Stimulated activated CD8-positive, alpha-beta memory T cell treated with anti-CD3 and anti-CD28 coated beads, Interleukin-2, amount 100 ng/mL, for 1 hour (primary cell): ENCODE results near the gene ELK4.

ENCODE experiments used
- DNase-seq, 2 donors: peaks; one replicate each; pipeline ENCODE4 v3.0.0-alpha.2; 2020; ENCODE audit warnings: low read depth in 2 of 2

Gene ELK4

GRCh38 chr1:205595861-205596260 is 36.0 kb downstream of the ELK4 start:
- DNase-seq, result no peak

- no peak for DNase-seq
Observed at GRCh38 chr1:205595435-205595834, 36.4 kb downstream of the ELK4 start.

GRCh38 chr1:205594846-205595245 is 37.0 kb downstream of the ELK4 start:
- DNase-seq, result no peak

GRCh38 chr1:205593967-205594366 is 37.8 kb downstream of the ELK4 start:
- DNase-seq, result no peak

GRCh38 chr1:205593532-205593931 is 38.3 kb downstream of the ELK4 start:
- no peak for DNase-seq

- DNase-seq, result no peak
Observed at GRCh38 chr1:205592443-205593003, 39.3 kb downstream of the ELK4 start.

- peak; percentile 79 to 80 for DNase-seq
Observed at GRCh38 chr1:205591522-205592351, 40.1 kb downstream of the ELK4 start.

GRCh38 chr1:205590777-205591513 is 40.9 kb downstream of the ELK4 start:
- no peak for DNase-seq

GRCh38 chr1:205590457-205590768 is 41.4 kb downstream of the ELK4 start:
- no peak for DNase-seq

- no peak for DNase-seq
Observed at GRCh38 chr1:205589618-205590456, 42.0 kb downstream of the ELK4 start.

- no peak for DNase-seq
Observed at GRCh38 chr1:205589046-205589445, 42.8 kb downstream of the ELK4 start.

- no peak for DNase-seq
Observed at GRCh38 chr1:205588636-205589035, 43.2 kb downstream of the ELK4 start.

GRCh38 chr1:205587581-205587980 is 44.2 kb downstream of the ELK4 start:
- DNase-seq, result no peak

- DNase-seq, result no peak
Observed at GRCh38 chr1:205585835-205586785, 45.7 kb downstream of the ELK4 start.

GRCh38 chr1:205585169-205585834 is 46.5 kb downstream of the ELK4 start:
- DNase-seq, result no peak

GRCh38 chr1:205584732-205585131 is 47.1 kb downstream of the ELK4 start:
- DNase-seq, result no peak

GRCh38 chr1:205583461-205584130 is 48.2 kb downstream of the ELK4 start:
- no peak for DNase-seq

- no peak for DNase-seq
Observed at GRCh38 chr1:205582471-205583291, 49.1 kb downstream of the ELK4 start.

- no peak for DNase-seq
Observed at GRCh38 chr1:205582046-205582445, 49.8 kb downstream of the ELK4 start.
